Measurements from ENCODE around the gene COX20. TPM values are rescaled to one million over a fixed set of nuclear protein-coding genes. Genes with fewer than 3 reads are reported as not detected.

COX20 gene
- total and polyA plus RNA-seq, 2 of the 13 experiments (the other 11 are each of a cell fraction or from before 2014, with no cell fraction given) = 34.4 to 95.8 TPM

GRCh38 chr1:244834543-244835275 lies 749 bp upstream of the COX20 start (continued):
- TF ChIP-seq ZNF337 (CRISPR knock-in tag; IDR thresholded peaks at IDR 0.05; ENCODE audit: borderline replicate concordance, low read depth) = 0 out of 2 replicates have a peak, but pooled peaks have one; percentile 70
- TF ChIP-seq CENPBD1 (CRISPR knock-in tag; IDR thresholded peaks at IDR 0.05; ENCODE audit: borderline replicate concordance, low read depth) = no peak
- 0 out of 2 replicates have a peak, but pooled peaks have one; percentile 53 for TF ChIP-seq YEATS2 (CRISPR knock-in tag; IDR thresholded peaks at IDR 0.05; ENCODE audit: borderline replicate concordance)
- 0 out of 4 replicates have a peak, but pooled peaks of 1 of the 2 experiments have one; percentile 52 for TF ChIP-seq REST (IDR thresholded peaks at IDR 0.05; ENCODE audit: borderline replicate concordance in 1 of 2, low read depth in 1 of 2, low read length in 2 of 2)
- no peak for TF ChIP-seq ZNF530 (CRISPR knock-in tag; IDR thresholded peaks at IDR 0.05; ENCODE audit: low read depth)
- no peak for TF ChIP-seq ZNF510 (CRISPR knock-in tag; IDR thresholded peaks at IDR 0.05; ENCODE audit: low read depth)
- no peak for TF ChIP-seq ZNF30 (CRISPR knock-in tag; IDR thresholded peaks at IDR 0.05)
- peak; percentile 72; the same call in 1 of the 2 replicates for TF ChIP-seq ZBTB20 (CRISPR knock-in tag; IDR thresholded peaks at IDR 0.05; ENCODE audit: borderline replicate concordance, low read depth)
- 0 out of 2 replicates have a peak, but pooled peaks have one; percentile 32 for TF ChIP-seq PREB (CRISPR knock-in tag; IDR thresholded peaks at IDR 0.05)
- peak; percentile 79 for TF ChIP-seq RBM39 (IDR thresholded peaks at IDR 0.05; ENCODE audit: low read depth, low read length, poor library complexity, severe bottlenecking)
- TF ChIP-seq HIVEP1 (CRISPR knock-in tag; IDR thresholded peaks at IDR 0.05) = peak; percentile 91
- peak; percentile 76 for TF ChIP-seq TFE3 (CRISPR knock-in tag; IDR thresholded peaks at IDR 0.05)
- no peak; the same call in 1 of the 2 replicates for TF ChIP-seq ZNF101 (CRISPR knock-in tag; IDR thresholded peaks at IDR 0.05; ENCODE audit: borderline replicate concordance, low read depth)
- TF ChIP-seq MTA3 (CRISPR knock-in tag; IDR thresholded peaks at IDR 0.05) = no peak
- no peak for TF ChIP-seq FOXP1 (IDR thresholded peaks at IDR 0.05)
- peak; percentile 21; the same call in 1 of the 2 replicates for TF ChIP-seq FOXP1 (CRISPR knock-in tag; IDR thresholded peaks at IDR 0.05)
- TF ChIP-seq ISL2 (CRISPR knock-in tag; IDR thresholded peaks at IDR 0.05) = peak; percentile 75; the same call in 1 of the 2 replicates
- TF ChIP-seq ZNF564 (CRISPR knock-in tag; IDR thresholded peaks at IDR 0.05) = no peak; the same call in 1 of the 2 replicates
- 0 out of 2 replicates have a peak, but pooled peaks have one; percentile 57 for TF ChIP-seq ZNF891 (CRISPR knock-in tag; IDR thresholded peaks at IDR 0.05)
- TF ChIP-seq PLSCR1 (CRISPR knock-in tag; IDR thresholded peaks at IDR 0.05; ENCODE audit: borderline replicate concordance) = no peak
- no peak for TF ChIP-seq CBFB (CRISPR knock-in tag; IDR thresholded peaks at IDR 0.05)
- peak; percentile 2; the same call in 1 of the 2 replicates for TF ChIP-seq KDM2A (CRISPR knock-in tag; IDR thresholded peaks at IDR 0.05; ENCODE audit: borderline replicate concordance, low read depth)

Measured in HepG2 (cell line).